HEK293T (cell line): ENCODE results near the gene WNK2.

Experiments used
- ARNT ChIP-seq: fragments of 450-650 bp; IDR thresholded peaks from 2 replicates; pipeline ENCODE4 v1.6.1; 2017; ENCODE audit warnings: mild to moderate bottlenecking
- BHLHE40 ChIP-seq: fragments of 450-650 bp; IDR thresholded peaks from 2 replicates; pipeline ENCODE4 v1.6.1; 2016; ENCODE audit warnings: mild to moderate bottlenecking, moderate library complexity, borderline replicate concordance
- ELF4 ChIP-seq: fragments of 450-650 bp; IDR thresholded peaks from 2 replicates; pipeline ENCODE4 v1.6.1; 2017; ENCODE audit warnings: antibody characterized with exemption
- FOXA1 ChIP-seq: fragments of 450-650 bp; IDR thresholded peaks from 2 replicates; pipeline ENCODE4 v1.6.1; 2016; ENCODE audit warnings: mild to moderate bottlenecking
- FOXM1 ChIP-seq: fragments of 450-650 bp; IDR thresholded peaks from 2 replicates; pipeline ENCODE4 v1.6.1; 2017; ENCODE audit warnings: mild to moderate bottlenecking, borderline replicate concordance
- SP1 ChIP-seq: fragments of 450-650 bp; IDR thresholded peaks from 2 replicates; pipeline ENCODE4 v1.6.1; 2017
- TARDBP ChIP-seq: fragments of 450-650 bp; IDR thresholded peaks from 2 replicates; pipeline ENCODE4 v1.6.1; 2016
- ZNF384 ChIP-seq: fragments of 450-650 bp; IDR thresholded peaks from 2 replicates; pipeline ENCODE4 v1.6.1; 2016
- TF ChIP-seq, protein P1 (sequence below): fragments of 450-650 bp; IDR thresholded peaks from 2 replicates; pipeline ENCODE4 v1.6.1; 2016

DNA sequence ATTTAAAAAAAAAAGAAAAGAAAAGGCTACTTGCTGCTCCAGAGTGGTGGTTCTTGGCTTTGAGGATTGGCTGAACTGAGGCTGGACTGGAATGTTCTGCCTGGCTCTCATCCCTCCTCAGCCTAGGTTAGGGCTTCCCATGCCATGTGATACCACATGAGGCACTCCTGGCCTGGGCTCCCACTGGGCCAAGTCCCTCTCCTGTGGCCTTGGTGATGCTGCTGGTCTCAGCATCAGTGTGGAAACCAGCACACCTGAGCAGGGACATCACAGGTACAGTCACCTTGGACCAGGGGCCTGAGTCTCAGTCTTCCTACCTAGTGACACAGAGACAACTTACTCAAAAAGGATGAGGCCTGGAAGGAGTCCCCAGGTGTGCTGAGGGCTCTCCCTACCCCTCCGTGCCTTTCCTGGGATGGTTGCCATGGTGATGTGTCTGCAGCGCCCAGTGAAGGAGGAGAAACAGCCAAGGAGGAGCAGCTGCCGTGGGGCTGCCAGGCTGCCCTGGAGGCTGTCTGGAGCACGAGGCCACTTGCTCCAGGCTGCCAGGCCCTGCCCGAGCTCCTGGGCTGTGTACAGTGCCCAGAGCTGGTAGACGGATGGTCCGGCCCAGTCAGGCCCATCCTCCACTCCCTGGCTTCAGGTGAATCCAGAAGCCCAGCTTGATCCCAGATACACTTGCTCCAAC is 71.0 kb downstream of the WNK2 start:
- no peak for TF ChIP-seq FOXM1
- no peak for TF ChIP-seq ELF4
- no peak for TF ChIP-seq BHLHE40
- no peak for TF ChIP-seq SP1
- no peak for TF ChIP-seq ARNT
- no peak for TF ChIP-seq ZNF384
- TF ChIP-seq, protein P1, sequence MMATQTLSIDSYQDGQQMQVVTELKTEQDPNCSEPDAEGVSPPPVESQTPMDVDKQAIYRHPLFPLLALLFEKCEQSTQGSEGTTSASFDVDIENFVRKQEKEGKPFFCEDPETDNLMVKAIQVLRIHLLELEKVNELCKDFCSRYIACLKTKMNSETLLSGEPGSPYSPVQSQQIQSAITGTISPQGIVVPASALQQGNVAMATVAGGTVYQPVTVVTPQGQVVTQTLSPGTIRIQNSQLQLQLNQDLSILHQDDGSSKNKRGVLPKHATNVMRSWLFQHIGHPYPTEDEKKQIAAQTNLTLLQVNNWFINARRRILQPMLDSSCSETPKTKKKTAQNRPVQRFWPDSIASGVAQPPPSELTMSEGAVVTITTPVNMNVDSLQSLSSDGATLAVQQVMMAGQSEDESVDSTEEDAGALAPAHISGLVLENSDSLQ = no peak
- no peak for TF ChIP-seq TARDBP
- no peak for TF ChIP-seq FOXA1
